ENCODE data around the gene ETFB. TPM values are rescaled to one million over a fixed set of nuclear protein-coding genes. Genes with fewer than 3 reads are reported as not detected.

Gene ETFB
- polyA plus RNA-seq, 1 experiment: 80.8 TPM

DNA sequence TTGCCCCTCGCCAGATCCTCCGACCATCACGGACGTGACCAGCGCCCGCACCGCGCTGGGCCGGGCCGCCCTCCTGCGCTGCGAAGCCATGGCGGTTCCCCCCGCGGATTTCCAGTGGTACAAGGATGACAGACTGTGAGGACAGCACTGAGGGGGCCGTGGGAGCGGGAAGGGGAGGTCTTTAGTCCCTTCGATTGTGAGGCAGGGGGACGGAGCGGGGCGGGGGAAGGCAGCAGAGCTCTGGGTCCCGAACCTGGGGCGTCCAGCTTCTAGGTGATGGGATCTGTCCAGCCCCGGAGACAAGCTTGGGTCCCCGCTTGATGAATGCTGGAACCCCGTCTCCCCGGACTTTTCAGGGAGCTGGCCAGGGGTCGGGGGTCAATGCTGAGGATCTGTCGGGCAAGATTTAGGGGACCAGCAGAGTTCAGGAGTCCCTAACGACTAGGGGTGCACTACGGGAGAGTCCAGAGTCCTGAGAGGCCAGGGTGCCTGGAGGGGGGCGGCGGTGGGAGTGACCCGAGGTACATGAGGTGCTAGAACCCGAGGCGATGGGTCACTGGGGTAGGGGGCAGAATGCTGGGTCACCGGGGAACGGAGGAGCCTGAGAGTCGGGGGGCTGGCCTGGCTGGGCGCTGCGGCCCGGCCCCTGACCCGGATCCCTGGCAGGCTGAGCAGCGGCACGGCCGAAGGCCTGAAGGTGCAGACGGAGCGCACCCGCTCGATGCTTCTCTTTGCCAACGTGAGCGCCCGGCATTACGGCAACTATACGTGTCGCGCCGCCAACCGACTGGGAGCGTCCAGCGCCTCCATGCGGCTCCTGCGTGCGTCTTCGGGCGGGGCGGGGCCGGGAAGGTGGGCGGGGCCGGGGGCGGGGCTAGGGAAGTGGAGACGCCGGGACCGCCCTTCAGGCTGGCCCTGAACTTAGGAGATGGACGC, 38.9 kb downstream of the ETFB start:
- ChIA-PET CTCF (interaction anchor here (0.7 to 1.0 kb wide), 2 partner anchors 12 to 410 kb away, joined by 3 to 4 read pairs; no protein-coding TSS in a partner anchor), POLR2A (no interaction called here)
- TF ChIP-seq, protein P1, sequence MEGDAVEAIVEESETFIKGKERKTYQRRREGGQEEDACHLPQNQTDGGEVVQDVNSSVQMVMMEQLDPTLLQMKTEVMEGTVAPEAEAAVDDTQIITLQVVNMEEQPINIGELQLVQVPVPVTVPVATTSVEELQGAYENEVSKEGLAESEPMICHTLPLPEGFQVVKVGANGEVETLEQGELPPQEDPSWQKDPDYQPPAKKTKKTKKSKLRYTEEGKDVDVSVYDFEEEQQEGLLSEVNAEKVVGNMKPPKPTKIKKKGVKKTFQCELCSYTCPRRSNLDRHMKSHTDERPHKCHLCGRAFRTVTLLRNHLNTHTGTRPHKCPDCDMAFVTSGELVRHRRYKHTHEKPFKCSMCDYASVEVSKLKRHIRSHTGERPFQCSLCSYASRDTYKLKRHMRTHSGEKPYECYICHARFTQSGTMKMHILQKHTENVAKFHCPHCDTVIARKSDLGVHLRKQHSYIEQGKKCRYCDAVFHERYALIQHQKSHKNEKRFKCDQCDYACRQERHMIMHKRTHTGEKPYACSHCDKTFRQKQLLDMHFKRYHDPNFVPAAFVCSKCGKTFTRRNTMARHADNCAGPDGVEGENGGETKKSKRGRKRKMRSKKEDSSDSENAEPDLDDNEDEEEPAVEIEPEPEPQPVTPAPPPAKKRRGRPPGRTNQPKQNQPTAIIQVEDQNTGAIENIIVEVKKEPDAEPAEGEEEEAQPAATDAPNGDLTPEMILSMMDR (IDR thresholded peaks at IDR 0.05; ENCODE audit: low read depth, low read length): no peak
- no peak overlapping the region for H3K27ac ChIP-seq (ENCODE audit: low read depth, low read length)
- peak overlapping the region; percentile 20; the same call in 1 of the 2 replicates for H3K4me3 ChIP-seq (ENCODE audit: low read depth, low read length)
- DNase-seq (ENCODE audit: low read depth, low spot score): no peak
- peaks cover 10% of the 10 kb centered on the region for H3K27me3 ChIP-seq (ENCODE audit: control insufficient read depth, insufficient read depth, low read length)
- H3K9me3 ChIP-seq (ENCODE audit: control insufficient read depth, insufficient read depth, low read length): peaks cover 3% of the 10 kb centered on the region; the same call in 1 of the 2 replicates

DNA sequence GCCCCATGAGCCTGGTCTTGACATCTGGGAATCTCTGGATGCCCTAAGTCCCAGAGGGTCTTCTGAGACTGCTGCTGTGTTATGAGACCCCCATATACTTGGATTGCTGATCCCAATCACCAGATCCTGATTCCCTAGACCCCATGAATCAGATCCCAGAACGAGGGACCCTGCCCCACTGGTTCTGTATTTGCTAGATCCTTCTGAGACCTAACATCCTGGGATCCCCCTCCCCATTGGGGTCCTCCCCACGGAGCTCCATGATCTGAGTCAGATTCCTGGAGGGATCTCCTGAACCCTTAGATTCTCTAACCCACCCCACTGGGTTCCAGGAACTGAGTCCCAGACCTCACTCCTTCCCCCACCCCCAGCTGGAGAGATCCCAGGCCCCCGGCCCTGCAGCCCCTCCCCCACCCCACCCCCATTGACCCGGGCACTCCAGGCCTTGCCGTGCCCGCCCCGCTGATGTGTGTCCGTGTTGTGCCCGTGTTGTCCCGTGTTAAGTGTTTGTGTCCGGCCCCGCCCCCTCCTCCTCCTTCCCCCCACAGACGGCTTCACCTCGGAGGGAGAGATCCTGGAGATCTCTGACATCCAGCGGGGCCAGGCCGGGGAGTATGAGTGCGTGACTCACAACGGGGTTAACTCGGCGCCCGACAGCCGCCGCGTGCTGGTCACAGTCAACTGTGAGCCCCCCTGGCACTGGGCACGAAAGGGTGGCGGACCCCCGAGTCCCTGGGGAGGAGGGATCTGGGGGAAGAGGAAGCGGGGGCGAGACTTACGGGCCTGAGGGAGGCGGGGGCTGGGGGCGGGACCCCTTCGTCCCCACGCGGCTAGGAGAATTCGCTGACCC, 39.7 kb downstream of the ETFB start:
- CTCF ChIA-PET: no interaction called here
- POLR2A ChIA-PET: no interaction called here
- TF ChIP-seq, protein P1 (IDR thresholded peaks at IDR 0.05; ENCODE audit: low read depth, low read length): no peak

DNA sequence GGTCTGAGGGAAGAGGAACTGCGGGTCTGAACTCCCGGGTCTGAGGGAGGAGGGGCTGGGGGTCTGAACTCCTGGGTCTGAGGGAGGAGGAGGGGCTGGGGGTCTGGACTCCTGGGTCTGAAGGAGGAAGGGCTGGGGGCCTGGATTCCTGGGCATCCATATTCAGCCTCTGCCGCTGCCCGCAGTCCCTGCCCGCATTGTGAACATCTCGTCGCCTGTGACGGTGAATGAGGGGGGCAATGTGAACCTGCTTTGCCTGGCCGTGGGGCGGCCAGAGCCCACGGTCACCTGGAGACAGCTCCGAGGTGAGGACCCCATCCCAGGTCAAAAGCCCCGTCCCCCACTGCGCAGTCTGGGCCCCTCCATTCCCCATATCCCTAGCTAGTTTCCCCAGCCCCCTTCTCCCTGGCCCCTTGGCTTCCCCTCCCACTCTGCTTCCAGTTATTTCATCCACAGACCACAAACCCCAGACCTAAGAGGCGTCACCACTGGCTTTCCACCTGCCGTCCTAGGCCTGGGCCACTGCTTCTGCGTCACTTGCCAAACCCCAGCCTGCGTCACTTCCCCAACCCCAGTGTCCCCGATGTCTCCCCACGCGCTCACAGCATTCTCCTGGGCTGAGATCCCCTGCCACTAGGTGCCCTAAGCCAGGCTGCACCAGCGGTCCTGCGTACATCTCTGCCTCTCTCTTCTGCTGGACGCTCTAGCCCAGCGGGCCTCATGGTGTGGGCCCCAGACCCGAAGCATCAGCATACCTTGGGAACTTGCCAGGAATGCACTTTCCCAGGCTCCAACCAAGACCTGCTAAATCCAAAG, 40.8 kb downstream of the ETFB start:
- CTCF ChIA-PET: no interaction called here
- no peak for DNase-seq (ENCODE audit: low read depth, low spot score)

More for the DNA sequence above, 39.7 kb downstream of the ETFB start:
- H3K4me3 ChIP-seq (ENCODE audit: low read depth, low read length): no peak overlapping the region
- DNase-seq (ENCODE audit: low read depth, low spot score): no peak
- H3K27me3 ChIP-seq (ENCODE audit: control insufficient read depth, insufficient read depth, low read length): peaks cover 10% of the 10 kb centered on the region
- peaks cover 3% of the 10 kb centered on the region; the same call in 1 of the 2 replicates for H3K9me3 ChIP-seq (ENCODE audit: control insufficient read depth, insufficient read depth, low read length)
- H3K27ac ChIP-seq (ENCODE audit: low read depth, low read length): no peak overlapping the region

DNA sequence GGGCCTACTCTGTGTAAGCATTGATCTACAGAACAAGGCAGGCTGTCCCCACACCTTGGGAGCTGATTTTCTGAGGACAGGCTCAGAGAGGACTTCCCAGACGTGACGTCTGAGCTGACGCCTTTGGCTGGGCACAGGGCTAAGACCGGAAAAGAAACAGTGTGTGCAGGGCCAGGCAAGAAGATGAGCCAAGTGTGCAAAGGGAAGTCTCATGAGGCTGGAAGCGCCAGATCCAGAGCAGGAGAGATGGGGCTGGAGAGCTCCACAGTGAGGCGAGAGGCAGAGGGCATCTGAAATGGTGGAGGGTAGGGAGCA, 42.1 kb downstream of the ETFB start:
- DNase-seq (ENCODE audit: low read depth, low spot score): no peak
- peaks cover 10% of the 10 kb centered on the region for H3K27me3 ChIP-seq (ENCODE audit: control insufficient read depth, insufficient read depth, low read length)
- no peak overlapping the region for H3K4me3 ChIP-seq (ENCODE audit: low read depth, low read length)
- H3K27ac ChIP-seq (ENCODE audit: low read depth, low read length): no peak overlapping the region
- ChIA-PET POLR2A (no interaction called here), CTCF (no interaction called here)
- H3K9me3 ChIP-seq (ENCODE audit: control insufficient read depth, insufficient read depth, low read length): peaks cover 3% of the 10 kb centered on the region; the same call in 1 of the 2 replicates
- TF ChIP-seq, protein P1 (IDR thresholded peaks at IDR 0.05; ENCODE audit: low read depth, low read length): no peak

More for the DNA sequence above, 40.8 kb downstream of the ETFB start:
- TF ChIP-seq, protein P1 (IDR thresholded peaks at IDR 0.05; ENCODE audit: low read depth, low read length): no peak
- H3K27me3 ChIP-seq (ENCODE audit: control insufficient read depth, insufficient read depth, low read length): peaks cover 10% of the 10 kb centered on the region
- no peak overlapping the region for H3K27ac ChIP-seq (ENCODE audit: low read depth, low read length)
- H3K9me3 ChIP-seq (ENCODE audit: control insufficient read depth, insufficient read depth, low read length): peaks cover 3% of the 10 kb centered on the region; the same call in 1 of the 2 replicates
- POLR2A ChIA-PET: no interaction called here
- no peak overlapping the region for H3K4me3 ChIP-seq (ENCODE audit: low read depth, low read length)
